B cell (primary cell): ENCODE data around the gene TPCN1. TPM values are rescaled to one million over a fixed set of nuclear protein-coding genes. Genes with fewer than 3 reads are reported as not detected.

Experiments used
- ATAC-seq: fragments of 200-7000 bp; cut with Tn5 transposase; one replicate; pipeline ENCODE4 v1.10.0; 2021; ENCODE audit warnings: low read depth, mild to moderate bottlenecking, moderate number of reproducible peaks, moderate library complexity
- CTCF ChIA-PET: fragments of 350-600 bp; sonication (Branson Sonifier 250); formaldehyde crosslinking; loops from one replicate; lab custom pipeline; 2021; ENCODE audit warnings: antibody characterized with exemption, inconsistent platforms; lab: Charles Lee
- POLR2A ChIA-PET: fragments of 350-600 bp; sonication (Branson Sonifier 250); formaldehyde crosslinking; loops from one replicate; lab custom pipeline; 2021; ENCODE audit warnings: antibody characterized with exemption; lab: Charles Lee
- DNase-seq: peaks from one replicate; pipeline ENCODE4 v3.0.0; 2013
- H2AFZ ChIP-seq: 2 replicates; pipeline ENCODE4 v1.6.1; 2012; ENCODE audit warnings: mild to moderate bottlenecking, low read depth, low read length; ENCODE audit not compliant: insufficient read depth, poor library complexity, severe bottlenecking
- H3K27ac ChIP-seq, 2 donors: 1 replicate in 1 of 2; 2 replicates in 1 of 2; pipeline ENCODE4 v1.5.1; 2012 to 2013; ENCODE audit warnings: low read length in 2 of 2, mild to moderate bottlenecking in 2 of 2, moderate library complexity in 1 of 2
- H3K27me3 ChIP-seq, 4 experiments: fragments of 200-600 bp in 1 of 4; sonication (generic) in 1 of 4; replicated peaks in 1 of 4; 1 replicate in 2 of 4; 2 replicates in 2 of 4; pipeline versions ENCODE4 v1.6.1 to v1.7.0; 2013 to 2016; ENCODE audit warnings: low read length in 3 of 4, mild to moderate bottlenecking in 2 of 4, mixed read lengths in 1 of 4, moderate library complexity in 1 of 4; ENCODE audit not compliant: insufficient read depth in 4 of 4, control insufficient read depth in 3 of 4; ENCODE audit errors: control extremely low read depth in 1 of 4
- H3K36me3 ChIP-seq, 2 experiments: replicated peaks in 1 of 2; 1 replicate in 1 of 2; 2 replicates in 1 of 2; pipeline versions ENCODE4 v1.6.1 to v1.7.1; 2013; ENCODE audit warnings: low read length in 1 of 2; ENCODE audit not compliant: insufficient read depth in 2 of 2, control insufficient read depth in 1 of 2; ENCODE audit errors: control extremely low read depth in 1 of 2, extremely low read depth in 1 of 2
- H3K4me1 ChIP-seq, 2 donors: fragments of 200-600 bp in 1 of 2; sonication (generic) in 1 of 2; 1 replicate in 1 of 2; 2 replicates in 1 of 2; pipeline versions ENCODE4 v1.5.1 to v1.6.1; 2013 to 2017; ENCODE audit warnings: low read length in 2 of 2; ENCODE audit not compliant: control insufficient read depth in 2 of 2, insufficient read depth in 2 of 2
- H3K4me2 ChIP-seq: replicated peaks from 2 replicates; pipeline ENCODE3; 2012; ENCODE audit warnings: mild to moderate bottlenecking, low read depth, low read length; ENCODE audit not compliant: poor library complexity, severe bottlenecking
- H3K4me3 ChIP-seq, 5 experiments: fragments of 200-600 bp in 1 of 5; sonication (generic) in 1 of 5; 1 replicate in 3 of 5; 2 replicates in 2 of 5; pipeline versions ENCODE4 v1.5.1 to v1.7.0; 2011 to 2016; ENCODE audit warnings: low read length in 4 of 5, mild to moderate bottlenecking in 4 of 5, low read depth in 2 of 5, control low read depth in 1 of 5, moderate library complexity in 1 of 5; ENCODE audit not compliant: insufficient read depth in 1 of 5; ENCODE audit errors: control extremely low read depth in 1 of 5, extremely low read depth in 1 of 5
- H3K79me2 ChIP-seq: fragments of 200-600 bp; sonication (generic); one replicate; pipeline ENCODE4 v1.6.0; 2016; ENCODE audit warnings: low read length; ENCODE audit not compliant: control insufficient read depth, insufficient read depth
- H3K9ac ChIP-seq: fragments of 200-600 bp; sonication (generic); 2 replicates; pipeline ENCODE4 v1.6.1; 2017; ENCODE audit warnings: mild to moderate bottlenecking, low read length, moderate library complexity
- H3K9me3 ChIP-seq, 3 donors: one replicate each; pipeline versions ENCODE4 v1.6.1 to v1.7.1; 2013; ENCODE audit warnings: low read length in 2 of 3; ENCODE audit not compliant: control insufficient read depth in 2 of 3, insufficient read depth in 1 of 3; ENCODE audit errors: control extremely low read depth in 1 of 3
- H4K20me1 ChIP-seq: 2 replicates; pipeline ENCODE4 v1.6.0; 2012; ENCODE audit warnings: mild to moderate bottlenecking, low read length; ENCODE audit not compliant: insufficient read depth, control insufficient read depth, poor library complexity, severe bottlenecking
- H3K27ac Mint-ChIP-seq: one replicate; pipeline ENCODE4 v1.8.0; 2021; ENCODE audit warnings: mixed read lengths
- H3K27me3 Mint-ChIP-seq: one replicate; pipeline ENCODE4 v1.8.0; 2021; ENCODE audit warnings: mixed read lengths
- H3K4me1 Mint-ChIP-seq: one replicate; pipeline ENCODE4 v1.8.0; 2021; ENCODE audit warnings: mixed read lengths
- H3K4me3 Mint-ChIP-seq: one replicate; pipeline ENCODE4 v1.8.0; 2021; ENCODE audit warnings: mixed read lengths
- H3K9me3 Mint-ChIP-seq: one replicate; pipeline ENCODE4 v1.8.0; 2022; ENCODE audit warnings: mixed read lengths; ENCODE audit not compliant: insufficient read depth
- EZH2 ChIP-seq: IDR thresholded peaks from 2 replicates; pipeline ENCODE4 v1.6.1; 2012; ENCODE audit warnings: borderline replicate concordance, low read depth, mild to moderate bottlenecking, moderate library complexity, low read length; ENCODE audit not compliant: insufficient read depth, poor library complexity, severe bottlenecking
- WGBS: methylation state at CpG from one replicate; pipeline ENCODE4 v1.1.5; 2013; ENCODE audit warnings: missing lambda C conversion rate; ENCODE audit not compliant: insufficient coverage; 5-methylcytosine and 5-hydroxymethylcytosine counted together
- intact Hi-C: fragments of 100-400 bp; cut with micrococcal nuclease; formaldehyde crosslinking; loops from one replicate; pipeline ENCODE4 v1.10.0; 2022
- polyA plus RNA-seq: library from polyadenylated mRNA; depleted of rRNA; stranded (reverse); fragments of >200 nt; gene quantifications from 2 replicates; pipeline ENCODE4 v1.2.3, GENCODE V29; 2012
- total RNA-seq, 2 donors: library from RNA; stranded (reverse); fragments of 120-200 nt in 1 of 2; gene quantifications; 1 replicate in 1 of 2; 2 replicates in 1 of 2; pipeline versions ENCODE4 v1.2.3 to v1.2.4, GENCODE V29; 2013 to 2022
- TF ChIP-seq, protein P1 (sequence below): fragments of 200-600 bp; IDR thresholded peaks from one replicate; pipeline ENCODE4 v1.8.0; 2022; ENCODE audit warnings: antibody characterized with exemption, mild to moderate bottlenecking

Gene TPCN1
- total and polyA plus RNA-seq, 2 donors (not counting 1 experiment from before 2014, with no cell fraction given) = 80.8 to 258 TPM

DNA sequence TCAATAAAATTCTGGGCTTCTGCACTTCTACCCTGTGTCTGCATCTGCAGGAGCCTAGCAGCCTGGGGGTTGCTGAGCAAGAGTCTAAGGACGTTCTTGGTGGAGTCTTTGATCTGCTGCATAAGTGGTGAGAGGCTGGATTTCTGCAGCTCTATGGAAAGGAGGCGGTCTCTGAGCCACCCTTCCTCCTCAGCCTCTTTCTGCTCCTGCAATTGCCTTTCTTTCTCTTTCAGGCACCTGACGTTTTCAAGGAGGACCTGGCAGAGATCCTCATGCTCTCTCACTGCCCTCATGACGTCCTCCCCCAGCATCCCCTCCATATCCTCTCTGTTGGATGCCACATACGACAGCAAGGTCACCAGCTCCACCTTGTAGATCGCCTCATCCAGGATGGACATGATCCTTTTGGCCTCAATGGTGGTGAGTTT, 13.6 kb upstream of the TPCN1 start:
- H3K79me2 ChIP-seq = no peaks in the 10 kb centered on the region
- intact Hi-C loops = loop anchor here (1.0 to 10.0 kb wide), 8 partner anchors 10 to 1773 kb away; partner anchors contain the start of genes DDX54, PLBD2, RITA1 and TPCN1
- no peak overlapping the region for H2AFZ ChIP-seq
- peak overlapping the region; percentile 99 for H3K27ac Mint-ChIP-seq
- H4K20me1 ChIP-seq = no peaks in the 10 kb centered on the region
- TF ChIP-seq, protein P1, sequence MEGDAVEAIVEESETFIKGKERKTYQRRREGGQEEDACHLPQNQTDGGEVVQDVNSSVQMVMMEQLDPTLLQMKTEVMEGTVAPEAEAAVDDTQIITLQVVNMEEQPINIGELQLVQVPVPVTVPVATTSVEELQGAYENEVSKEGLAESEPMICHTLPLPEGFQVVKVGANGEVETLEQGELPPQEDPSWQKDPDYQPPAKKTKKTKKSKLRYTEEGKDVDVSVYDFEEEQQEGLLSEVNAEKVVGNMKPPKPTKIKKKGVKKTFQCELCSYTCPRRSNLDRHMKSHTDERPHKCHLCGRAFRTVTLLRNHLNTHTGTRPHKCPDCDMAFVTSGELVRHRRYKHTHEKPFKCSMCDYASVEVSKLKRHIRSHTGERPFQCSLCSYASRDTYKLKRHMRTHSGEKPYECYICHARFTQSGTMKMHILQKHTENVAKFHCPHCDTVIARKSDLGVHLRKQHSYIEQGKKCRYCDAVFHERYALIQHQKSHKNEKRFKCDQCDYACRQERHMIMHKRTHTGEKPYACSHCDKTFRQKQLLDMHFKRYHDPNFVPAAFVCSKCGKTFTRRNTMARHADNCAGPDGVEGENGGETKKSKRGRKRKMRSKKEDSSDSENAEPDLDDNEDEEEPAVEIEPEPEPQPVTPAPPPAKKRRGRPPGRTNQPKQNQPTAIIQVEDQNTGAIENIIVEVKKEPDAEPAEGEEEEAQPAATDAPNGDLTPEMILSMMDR = no peak
- TF ChIP-seq EZH2 = no peak
- peak overlapping the region; percentile 86 for H3K4me3 Mint-ChIP-seq
- no peaks in the 10 kb centered on the region for H3K27me3 Mint-ChIP-seq
- H3K4me2 ChIP-seq = peak overlapping the region; percentile 70
- POLR2A ChIA-PET = interaction anchor here (0.7 to 3.6 kb wide), 10 partner anchors 10 to 1443 kb away, joined by 3 to 69 read pairs (median 8); partner anchors contain the start of genes DDX54, RITA1 and TPCN1
- no peaks in the 10 kb centered on the region for H3K27me3 ChIP-seq
- peak overlapping the region in 2 of 5 experiments; percentile 4 to 47 for H3K4me3 ChIP-seq
- H3K9me3 Mint-ChIP-seq = no peaks in the 10 kb centered on the region
- CTCF ChIA-PET = interaction anchor here (1.2 to 3.3 kb wide), 11 partner anchors 8 to 218 kb away, joined by 3 to 35 read pairs (median 5); partner anchors contain the start of gene TPCN1
- peaks cover 0 to 4% (median 0%) of the 10 kb centered on the region in 3 donors for H3K9me3 ChIP-seq
- no peaks in the 10 kb centered on the region for H3K36me3 ChIP-seq
- H3K4me1 Mint-ChIP-seq = peaks cover 64% of the 10 kb centered on the region
- DNase-seq = no peak
- no peak for ATAC-seq
- peaks cover 46 to 59% of the 10 kb centered on the region in 2 donors for H3K4me1 ChIP-seq
- 25% methylated on average over 3 of the region's 6 CpGs for WGBS
- H3K27ac ChIP-seq = peak overlapping the region; percentile 91 to 94
- no peak overlapping the region for H3K9ac ChIP-seq
